Esophagus squamous epithelium (tissue), 5 donors: ENCODE measurements around the gene ITGB6. TPM values are rescaled to one million over a fixed set of nuclear protein-coding genes. Genes with fewer than 3 reads are reported as not detected.
A peak's percentile ranks its signal among the peaks of the same experiment; 100 is the strongest.

Experiments
- DNase-seq: peaks from one replicate; lab custom pipeline; 2025; lab: John Stamatoyannopoulos, UW
- H3K27ac ChIP-seq, 4 donors: fragments of 200-600 bp; sonication (generic); one replicate each; pipeline ENCODE4 v1.5.1; 2016 to 2019; ENCODE audit warnings: mild to moderate bottlenecking in 1 of 4
- H3K27me3 ChIP-seq, 4 donors: fragments of 200-600 bp; sonication (generic); 1 replicate in 3 of 4; 2 replicates in 1 of 4; pipeline versions ENCODE4 v1.5.1 to v1.6.0; 2017 to 2021; ENCODE audit warnings: antibody characterized with exemption in 1 of 4
- H3K36me3 ChIP-seq, 3 donors: fragments of 200-600 bp; sonication (generic); one replicate each; pipeline ENCODE4 v1.5.1; 2016 to 2019
- H3K4me1 ChIP-seq, 3 donors: fragments of 200-600 bp; sonication (generic); one replicate each; pipeline ENCODE4 v1.5.1; 2017 to 2019
- H3K4me3 ChIP-seq, 4 donors: fragments of 200-600 bp; sonication (generic); 1 replicate in 3 of 4; 2 replicates in 1 of 4; pipeline ENCODE4 v1.5.1; 2016 to 2019; ENCODE audit warnings: mild to moderate bottlenecking in 2 of 4, moderate library complexity in 1 of 4
- H3K9me3 ChIP-seq, 3 donors: fragments of 200-600 bp; sonication (generic); one replicate each; pipeline ENCODE4 v1.5.1; 2016 to 2019
- CTCF ChIP-seq, 6 experiments: fragments of 450-650 bp in 4 of 6; fragments of 200-600 bp in 2 of 6; sonication (generic) in 2 of 6; IDR thresholded peaks; one replicate each; pipeline ENCODE4 v1.5.1; 2016 to 2019; ENCODE audit warnings: antibody characterized with exemption in 6 of 6, mild to moderate bottlenecking in 4 of 6, moderate library complexity in 4 of 6
- POLR2A ChIP-seq, 4 donors: fragments of 450-650 bp; IDR thresholded peaks; one replicate each; pipeline ENCODE4 v1.6.1; 2017; ENCODE audit warnings: antibody characterized with exemption in 4 of 4, mild to moderate bottlenecking in 4 of 4, moderate library complexity in 3 of 4
- WGBS, 2 donors: methylation state at CpG; one replicate each; pipeline ENCODE4 v1.1.5; 2018; 5-methylcytosine and 5-hydroxymethylcytosine counted together
- intact Hi-C: fragments of 100-400 bp; cut with DNase I; formaldehyde crosslinking; loops from one replicate; pipeline ENCODE4 v1.15.0; 2022
- total RNA-seq, 4 donors: library from RNA; depleted of rRNA; stranded (reverse); fragments of >200 nt; gene quantifications; one replicate each; pipeline ENCODE4 v1.1.0, GENCODE V29; 2016
- donor health status: DM: yes; HTN: yes; CAD: no.

The ITGB6 gene
- total RNA-seq, 4 donors from 2014 or later = 25.3 to 42.2 (median 33.6) TPM

DNA sequence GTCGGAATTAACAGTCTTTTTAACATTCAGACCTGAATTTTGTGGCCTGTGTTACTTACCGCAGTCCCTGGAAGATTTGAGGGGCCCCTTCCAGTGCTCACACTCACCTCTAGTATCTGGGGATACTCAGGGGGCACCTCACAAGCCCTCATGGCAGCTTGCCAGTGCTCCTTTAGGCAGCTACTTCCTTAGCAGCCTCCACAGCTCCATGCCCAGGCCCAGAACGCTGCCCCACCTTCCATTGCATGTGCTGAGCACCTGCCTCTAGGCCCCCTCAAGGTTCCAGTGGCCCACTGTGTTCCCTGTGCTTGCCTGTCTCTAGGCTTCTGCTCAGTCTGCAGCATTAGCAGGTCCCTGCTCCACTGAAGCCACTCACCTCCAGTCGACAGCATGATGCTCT, 107.6 kb downstream of the ITGB6 start:
- intact Hi-C loops = no loop called here
- Histone ChIP-seq H3K36me3 (no peaks in the 10 kb centered on the region), H3K27ac (peak overlapping the region in 3 of 4 donors; percentile 7 to 77 (median 58)), H3K9me3 (peaks cover 0 to 35% (median 22%) of the 10 kb centered on the region in 3 donors), H3K4me3 (no peak overlapping the region), H3K4me1 (peaks cover 0 to 5% (median 4%) of the 10 kb centered on the region in 3 donors), H3K27me3 (no peaks in the 10 kb centered on the region)
- no peak for DNase-seq
- TF ChIP-seq CTCF (IDR thresholded peaks at IDR 0.05) (no peak), POLR2A (IDR thresholded peaks at IDR 0.05) (no peak)
- WGBS, 2 donors = 76 to 87% methylated on average over 2 to 4 of the region's 4 CpGs

DNA sequence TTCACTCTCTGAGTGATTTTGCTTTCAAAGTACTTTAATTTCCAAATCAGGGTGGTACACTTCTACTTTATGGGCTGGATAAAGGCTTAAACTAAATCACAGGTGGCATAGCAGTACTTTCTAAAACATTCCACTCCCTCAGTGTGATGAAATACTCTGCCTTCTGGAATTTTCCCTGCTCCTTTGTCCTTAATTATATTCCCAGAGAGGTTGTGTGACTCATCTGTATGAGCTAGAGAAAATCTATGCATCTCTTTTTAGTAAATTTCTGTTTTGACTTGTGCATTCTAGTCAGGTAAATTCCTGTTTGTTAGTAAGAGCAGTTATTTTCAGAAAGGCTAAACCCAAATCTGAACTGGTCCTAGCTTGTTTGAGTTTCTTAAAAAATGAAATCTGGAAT, 108.7 kb downstream of the ITGB6 start:
- H3K9me3 ChIP-seq = peaks cover 4 to 46% (median 32%) of the 10 kb centered on the region in 3 donors
- intact Hi-C loops = no loop called here
- peaks cover 0 to 5% (median 4%) of the 10 kb centered on the region in 3 donors for H3K4me1 ChIP-seq
- no peaks in the 10 kb centered on the region for H3K27me3 ChIP-seq
- no peak for TF ChIP-seq POLR2A (IDR thresholded peaks at IDR 0.05)
- TF ChIP-seq CTCF (IDR thresholded peaks at IDR 0.05) = no peak
- peak overlapping the region; percentile 15 to 77 (median 48) for H3K27ac ChIP-seq
- H3K4me3 ChIP-seq = no peak overlapping the region
- DNase-seq = no peak
- no peaks in the 10 kb centered on the region for H3K36me3 ChIP-seq

- H3K27me3 ChIP-seq = no peaks in the 10 kb centered on the region
- peaks cover 4 to 72% (median 44%) of the 10 kb centered on the region in 3 donors for H3K9me3 ChIP-seq
- peak in 4 of 6 experiments; percentile 16 to 56 (median 22) for TF ChIP-seq CTCF (IDR thresholded peaks at IDR 0.05)
- no peak for TF ChIP-seq POLR2A (IDR thresholded peaks at IDR 0.05)
- no peak overlapping the region for H3K27ac ChIP-seq
- DNase-seq = no peak
- peaks cover 0 to 5% (median 4%) of the 10 kb centered on the region in 3 donors for H3K4me1 ChIP-seq
- H3K36me3 ChIP-seq = no peaks in the 10 kb centered on the region
- intact Hi-C loops = no loop called here
- WGBS, 2 donors = 69 to 87% methylated on average over 4 of the region's 4 CpGs
- no peak overlapping the region for H3K4me3 ChIP-seq
Measured at GRCh38 chr2:160087854-160088745, 112.0 kb downstream of the ITGB6 start.

GRCh38 chr2:160085662-160086061, 114.4 kb downstream of the ITGB6 start:
- DNase-seq = no peak
- TF ChIP-seq CTCF (IDR thresholded peaks at IDR 0.05) = peak in 1 of 6 experiments; percentile 36
- TF ChIP-seq POLR2A (IDR thresholded peaks at IDR 0.05) = no peak
- H3K27me3 ChIP-seq = no peaks in the 10 kb centered on the region
- H3K4me3 ChIP-seq = no peak overlapping the region
- H3K27ac ChIP-seq = no peak overlapping the region
- H3K4me1 ChIP-seq = peaks cover 0 to 7% (median 0%) of the 10 kb centered on the region in 3 donors
- 82 to 95% methylated on average over 3 of the region's 3 CpGs for WGBS, 2 donors
- peaks cover 4 to 68% (median 44%) of the 10 kb centered on the region in 3 donors for H3K9me3 ChIP-seq
- H3K36me3 ChIP-seq = no peaks in the 10 kb centered on the region
- intact Hi-C loops = no loop called here
